ENCODE results near the gene CXXC5. TPM values are rescaled to one million over a fixed set of nuclear protein-coding genes. Genes with fewer than 3 reads are reported as not detected.

The CXXC5 gene
- total and polyA plus RNA-seq, 9 of the 15 experiments (the other 6 are each of a cell fraction or from before 2014, with no cell fraction given): 1.9 to 123 (median 45.8) TPM

GRCh38 chr5:139647506-139648204, 494 bp upstream of the CXXC5 start (continued):
- TF ChIP-seq HDAC2 (IDR thresholded peaks at IDR 0.05): 0 out of 2 replicates have a peak, but pooled peaks have one; percentile 45
- TF ChIP-seq CHCHD3 (CRISPR knock-in tag; IDR thresholded peaks at IDR 0.05): no peak
- 0 out of 4 replicates have a peak, but pooled peaks of 1 of the 2 experiments have one; percentile 2 for TF ChIP-seq KDM1A (IDR thresholded peaks at IDR 0.05)
- peak; percentile 16 for TF ChIP-seq KDM5B (IDR thresholded peaks at IDR 0.05; ENCODE audit: insufficient replicate concordance, low read depth, low read length)
- no peak for TF ChIP-seq ZNF830 (CRISPR knock-in tag; IDR thresholded peaks at IDR 0.05)
- TF ChIP-seq PRMT5 (CRISPR knock-in tag; IDR thresholded peaks at IDR 0.05): no peak
- TF ChIP-seq SMARCA4 (IDR thresholded peaks at IDR 0.05): 0 out of 2 replicates have a peak, but pooled peaks have one; percentile 12
- no peak for TF ChIP-seq TGIF2 (CRISPR knock-in tag; IDR thresholded peaks at IDR 0.05)
- no peak for TF ChIP-seq TRIM25 (IDR thresholded peaks at IDR 0.05; ENCODE audit: borderline replicate concordance)
- peak; percentile 31; the same call in 1 of the 2 replicates for TF ChIP-seq MIER1 (IDR thresholded peaks at IDR 0.05; ENCODE audit: low read depth)
- no peak for TF ChIP-seq DMBX1 (CRISPR knock-in tag; IDR thresholded peaks at IDR 0.05; ENCODE audit: borderline replicate concordance)
- TF ChIP-seq THAP7 (CRISPR knock-in tag; IDR thresholded peaks at IDR 0.05): no peak
- TF ChIP-seq CBX3 (IDR thresholded peaks at IDR 0.05; ENCODE audit: borderline replicate concordance in 1 of 2, low read length in 2 of 2): 0 out of 3 replicates have a peak, but pooled peaks of 1 of the 2 experiments have one; percentile 35
- peak; percentile 8 for TF ChIP-seq HMBOX1 (IDR thresholded peaks at IDR 0.05)

Data from K562 (cell line).